GM19239 (cell line): ENCODE data around the gene GOLIM4.

Experiments
- DNase-seq: peaks from one replicate; pipeline ENCODE4 v3.0.0; 2011; ENCODE audit warnings: low spot score; ENCODE audit not compliant: insufficient read length
- FAIRE-seq: peaks from 2 replicates; lab custom pipeline; 2011; peaks lifted over from hg19 to GRCh38; lab: Jason Lieb, UNC

GOLIM4 gene

GRCh38 chr3:168102735-168103410 lies 7.1 kb upstream of the GOLIM4 start:
- DNase-seq = no peak
- no peak for FAIRE-seq

GRCh38 chr3:168100777-168101492 lies 5.2 kb upstream of the GOLIM4 start:
- FAIRE-seq (no peak), DNase-seq (no peak)

GRCh38 chr3:168097381-168097780 lies 1.7 kb upstream of the GOLIM4 start:
- DNase-seq (no peak), FAIRE-seq (no peak)

DNA sequence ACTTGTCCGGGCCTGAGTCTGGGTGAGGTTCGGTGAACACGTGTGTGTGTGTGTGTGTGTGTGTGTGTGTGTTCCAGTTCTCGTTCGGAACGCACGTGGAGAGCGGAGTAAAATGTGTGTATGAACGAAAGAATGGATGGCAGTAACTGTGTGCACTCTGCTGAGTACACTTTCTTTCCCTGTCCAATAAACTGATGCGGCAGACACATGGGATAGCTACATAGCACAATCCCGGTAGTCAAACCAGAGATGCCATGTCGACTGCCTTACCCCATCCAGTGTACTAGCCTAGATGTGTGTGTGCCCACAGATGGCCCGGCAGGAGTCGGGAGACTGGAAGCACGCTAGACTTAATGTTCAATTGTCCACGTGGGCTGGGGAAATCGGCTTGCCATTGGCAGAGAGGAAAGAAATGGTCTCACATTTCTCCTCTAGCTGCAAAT lies 507 bp upstream of the GOLIM4 start:
- no peak for FAIRE-seq
- peak; percentile 14 for DNase-seq

DNA sequence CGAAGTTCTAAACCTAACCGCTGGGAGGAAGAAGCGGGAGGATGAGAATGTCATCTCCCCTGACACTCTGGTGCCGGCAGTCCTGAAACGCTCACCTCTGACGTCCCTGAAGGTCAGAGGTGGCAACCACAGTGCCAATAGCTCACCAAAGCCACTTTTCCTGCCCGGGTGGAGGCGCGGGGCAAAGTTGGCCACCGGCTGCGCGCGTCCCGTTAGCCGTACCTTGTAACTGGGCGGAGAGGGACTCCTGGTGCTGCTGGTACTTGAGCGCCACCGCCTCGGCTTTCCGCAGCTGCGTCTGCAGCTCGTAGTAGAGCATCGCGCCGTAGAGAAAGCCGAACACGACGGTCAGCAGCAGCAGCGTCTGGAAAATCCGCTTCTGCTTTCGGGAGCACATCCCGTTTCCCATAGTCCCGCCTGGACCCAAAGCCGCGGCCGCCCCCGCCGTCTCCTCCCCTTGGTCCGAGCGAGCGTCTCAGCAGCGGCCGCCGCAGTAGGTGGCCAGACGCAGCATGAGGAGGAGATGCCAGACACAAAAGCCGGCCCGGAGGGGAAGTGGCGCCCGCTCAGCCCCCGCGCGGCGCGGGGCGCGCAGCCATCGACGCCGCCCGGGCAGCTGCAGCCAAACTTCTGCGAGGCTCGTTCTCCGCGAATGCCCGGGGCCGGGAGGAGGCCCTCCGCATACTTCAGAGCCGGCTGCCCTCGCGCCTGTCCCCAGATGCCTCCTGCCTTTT lies 680 bp downstream of the GOLIM4 start:
- FAIRE-seq (no peak), DNase-seq (peak; percentile 30)

- DNase-seq (no peak), FAIRE-seq (peak; percentile 87)
Observed at GRCh38 chr3:168094580-168094876, 1.2 kb downstream of the GOLIM4 start.

DNA sequence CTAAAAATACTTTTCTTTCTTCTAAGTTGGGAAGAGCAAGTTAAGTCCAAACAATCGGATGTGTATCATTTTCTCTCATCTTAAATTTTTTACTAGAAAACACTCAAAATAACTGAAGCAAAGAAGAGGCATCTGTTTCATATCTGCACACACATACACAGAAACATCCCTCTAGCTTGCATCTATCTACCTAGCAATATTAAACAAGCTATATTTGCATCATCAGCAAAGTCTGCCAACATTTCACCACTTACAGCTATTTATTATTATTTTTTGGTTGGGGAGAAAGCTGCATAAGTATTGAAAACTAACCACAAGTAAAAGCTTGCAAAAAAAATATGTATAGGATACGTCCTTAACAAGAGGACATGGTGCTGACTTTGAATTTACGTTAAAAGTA lies 1.9 kb downstream of the GOLIM4 start:
- DNase-seq = no peak

DNA sequence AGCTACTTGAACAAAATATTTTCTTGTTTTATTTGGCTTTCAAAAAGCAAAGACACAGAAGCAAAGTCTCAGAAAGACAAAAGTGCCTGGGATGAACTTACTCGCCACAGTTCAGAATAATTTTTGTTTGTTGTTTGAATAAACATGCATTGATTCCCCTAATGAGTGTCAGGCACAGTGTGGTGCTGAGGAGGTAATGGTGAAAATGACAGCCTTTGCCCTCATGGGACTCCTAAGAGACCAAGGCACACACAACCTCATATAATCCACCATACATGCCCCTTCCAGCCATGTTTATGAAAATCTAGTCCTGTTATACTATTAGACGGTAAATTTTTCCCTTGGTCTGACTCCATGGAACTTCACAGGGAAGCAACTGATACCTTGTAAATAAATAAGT lies 2.5 kb downstream of the GOLIM4 start:
- FAIRE-seq = no peak
- no peak for DNase-seq

More for the DNA sequence above, 1.9 kb downstream of the GOLIM4 start:
- FAIRE-seq = no peak

GRCh38 chr3:168091941-168092340 lies 3.8 kb downstream of the GOLIM4 start:
- FAIRE-seq = no peak
- no peak for DNase-seq

DNA sequence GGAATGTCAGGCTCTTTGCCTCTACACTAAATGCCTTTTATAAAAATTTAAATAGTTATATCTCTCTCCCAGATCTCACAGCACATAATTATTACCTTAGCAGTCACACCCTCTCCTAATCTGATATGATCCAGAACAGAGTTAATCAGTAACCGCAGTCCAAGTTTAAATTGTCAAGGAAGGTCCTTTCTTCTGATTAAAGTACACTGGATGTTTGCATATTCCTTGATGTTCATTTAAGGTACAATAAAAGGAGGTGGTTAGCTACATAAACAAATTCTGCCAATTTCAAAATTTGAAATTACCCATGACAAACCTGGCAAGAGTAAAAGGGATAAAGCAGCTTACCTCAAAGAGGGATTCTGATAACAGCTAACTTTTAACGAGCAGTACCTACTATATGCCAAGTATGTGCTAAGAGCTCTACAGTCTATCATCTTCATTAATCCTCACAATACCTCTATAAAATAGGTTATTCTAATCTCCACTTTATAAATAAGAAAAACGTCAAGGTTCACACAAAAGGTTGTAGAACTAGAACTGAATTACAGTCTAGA lies 4.3 kb downstream of the GOLIM4 start:
- FAIRE-seq (no peak), DNase-seq (no peak)

- DNase-seq = no peak
- FAIRE-seq = no peak
Observed at GRCh38 chr3:168090306-168091085, 5.2 kb downstream of the GOLIM4 start.

GRCh38 chr3:168089179-168089771 lies 6.4 kb downstream of the GOLIM4 start:
- FAIRE-seq (no peak), DNase-seq (no peak)

DNA sequence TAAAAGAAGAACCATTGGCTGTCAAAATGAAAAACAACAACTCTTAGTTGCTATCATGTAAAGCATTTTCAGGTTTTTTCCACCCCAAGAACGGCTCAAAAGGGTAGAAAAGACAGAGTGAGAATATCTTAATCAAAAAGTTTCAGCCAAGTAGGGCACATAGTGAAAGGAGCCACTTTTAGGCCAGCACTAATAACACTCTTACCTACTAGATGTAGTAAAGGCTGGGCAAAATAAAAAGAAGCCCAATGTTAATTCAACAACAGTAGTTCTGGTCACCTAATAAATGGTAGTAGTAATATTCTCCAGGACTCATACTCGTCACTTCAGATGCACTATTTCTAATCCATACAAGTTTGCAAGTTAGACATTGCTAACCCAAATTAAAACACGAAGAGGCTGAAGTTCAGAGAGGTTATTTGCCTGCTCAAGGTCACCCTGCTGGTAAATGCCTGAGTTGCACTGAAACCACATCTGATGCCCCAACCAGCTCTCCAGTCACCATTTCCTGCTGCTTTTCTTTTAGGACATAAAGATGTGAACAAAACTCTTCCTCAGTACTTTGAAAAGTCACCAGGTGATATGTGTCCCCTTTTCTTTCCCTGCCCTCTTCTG lies 7.5 kb downstream of the GOLIM4 start:
- FAIRE-seq = peak; percentile 79
- no peak for DNase-seq

DNA sequence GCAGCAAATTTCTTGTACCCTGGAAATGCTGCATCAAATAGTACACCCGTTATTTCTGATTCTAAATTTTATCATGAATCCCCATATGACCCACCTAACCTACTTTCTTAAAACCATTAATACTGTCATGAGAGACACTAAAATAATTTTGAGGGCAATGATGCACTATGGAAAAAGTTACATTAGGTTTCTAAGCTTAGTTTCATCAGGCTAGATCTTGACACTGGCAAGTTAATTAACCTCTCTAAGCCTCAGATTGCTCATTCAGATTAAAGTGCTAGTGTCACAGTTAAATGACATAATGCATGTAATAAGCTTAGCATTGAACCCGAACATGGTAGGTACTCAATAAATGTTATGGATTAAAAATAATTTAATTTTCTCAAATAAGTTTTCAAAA lies 8.2 kb downstream of the GOLIM4 start:
- no peak for FAIRE-seq
- no peak for DNase-seq

- FAIRE-seq (no peak), DNase-seq (no peak)
Observed at GRCh38 chr3:168086541-168087260, 9.0 kb downstream of the GOLIM4 start.

- DNase-seq = no peak
- peak; percentile 90 for FAIRE-seq
Observed at GRCh38 chr3:168085491-168086119, 10.1 kb downstream of the GOLIM4 start.

- no peak for FAIRE-seq
Observed at GRCh38 chr3:168083906-168084305, 11.8 kb downstream of the GOLIM4 start.

GRCh38 chr3:168081856-168082255 lies 13.9 kb downstream of the GOLIM4 start:
- DNase-seq = no peak

More at GRCh38 chr3:168083906-168084305, 11.8 kb downstream of the GOLIM4 start:
- DNase-seq = no peak

More at GRCh38 chr3:168081856-168082255, 13.9 kb downstream of the GOLIM4 start:
- no peak for FAIRE-seq
